Rectal smooth muscle tissue (tissue), 1 donor: Measurements from ENCODE around the gene NAT10.

Experiments used
- H3K27ac ChIP-seq: one replicate; pipeline ENCODE4 v1.7.0; 2013; ENCODE audit warnings: low read depth, low read length, inconsistent platforms
- H3K27me3 ChIP-seq: one replicate; pipeline ENCODE4 v1.7.0; 2013; ENCODE audit warnings: low read length; ENCODE audit not compliant: control insufficient read depth, insufficient read depth
- H3K36me3 ChIP-seq: one replicate; pipeline ENCODE4 v1.7.0; 2013; ENCODE audit warnings: low read length; ENCODE audit not compliant: control insufficient read depth, insufficient read depth
- H3K4me1 ChIP-seq: one replicate; pipeline ENCODE4 v1.7.0; 2013; ENCODE audit warnings: low read length; ENCODE audit not compliant: control insufficient read depth, insufficient read depth
- H3K4me3 ChIP-seq: one replicate; pipeline ENCODE4 v1.7.0; 2013; ENCODE audit warnings: low read length
- H3K9ac ChIP-seq: one replicate; pipeline ENCODE4 v1.7.0; 2013; ENCODE audit warnings: low read length

Gene NAT10

DNA sequence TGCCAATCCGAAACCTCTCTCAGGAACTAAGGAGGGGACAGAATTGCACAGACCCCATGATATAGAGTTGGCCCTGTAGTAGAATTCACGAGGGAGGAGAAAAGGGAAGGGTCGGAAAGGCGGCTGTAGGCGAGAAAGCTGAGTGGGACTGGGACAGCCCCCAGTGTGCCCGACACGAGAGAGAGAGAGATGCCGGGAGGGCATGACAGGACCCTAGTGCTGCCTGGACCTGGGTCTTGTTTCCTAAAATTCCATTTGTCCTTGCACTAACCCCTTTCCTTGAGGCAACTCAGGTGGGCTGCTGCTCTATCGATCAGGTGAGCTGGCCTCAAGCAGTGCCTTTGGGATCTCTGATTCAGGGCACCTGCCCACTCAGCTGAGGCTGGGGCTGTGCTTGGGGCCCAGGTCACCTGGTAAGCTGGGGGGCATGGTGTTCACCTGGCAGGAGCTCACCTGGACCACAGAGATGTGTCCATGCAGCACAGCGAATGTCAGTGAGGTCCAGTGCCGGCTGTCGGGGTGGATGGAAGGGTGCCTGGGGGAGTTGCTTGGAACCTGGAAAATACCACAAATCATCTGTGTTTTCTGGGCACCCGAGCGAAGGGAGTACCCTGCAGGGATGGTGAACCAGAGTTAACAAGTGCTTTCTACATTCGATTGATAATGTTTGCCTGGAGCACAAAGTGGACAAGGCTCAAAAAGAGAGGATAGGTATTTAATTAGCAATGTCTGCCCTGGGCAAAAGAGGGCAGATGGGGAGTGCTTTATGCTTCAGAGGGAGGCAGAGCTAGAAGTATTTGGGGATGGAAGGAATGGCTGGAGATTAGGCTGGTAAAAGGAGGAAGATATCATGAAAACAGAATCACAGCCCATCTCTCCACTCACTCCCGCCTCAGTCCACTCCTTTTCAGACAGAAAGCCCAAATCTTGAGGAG lies 61.6 kb downstream of the NAT10 start:
- Histone ChIP-seq H3K4me3 (no peak overlapping the region), H3K9ac (no peak overlapping the region), H3K27me3 (no peaks in the 10 kb centered on the region), H3K36me3 (no peaks in the 10 kb centered on the region), H3K4me1 (no peaks in the 10 kb centered on the region), H3K27ac (no peak overlapping the region)

DNA sequence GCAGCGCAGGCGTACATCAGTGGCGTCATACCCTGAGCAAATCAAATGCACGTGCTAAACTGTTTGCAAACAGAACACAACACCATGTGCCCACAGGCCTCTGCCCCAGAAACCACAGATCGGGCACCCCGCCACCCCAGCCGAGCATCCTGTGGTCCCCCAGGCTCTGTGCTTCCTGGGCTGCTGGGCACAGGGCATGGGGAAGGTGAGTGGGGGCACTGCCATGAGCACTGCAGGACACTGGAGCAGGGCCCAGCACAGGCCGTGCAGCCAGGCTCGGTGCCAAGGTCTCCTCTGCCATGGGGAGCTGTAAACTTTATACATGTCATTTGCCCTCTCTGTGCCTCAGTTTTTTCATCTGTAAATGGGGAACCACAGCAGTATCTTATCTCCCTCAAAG lies 62.5 kb downstream of the NAT10 start:
- no peak overlapping the region for H3K4me3 ChIP-seq
- no peak overlapping the region for H3K9ac ChIP-seq
- H3K27me3 ChIP-seq: no peaks in the 10 kb centered on the region
- no peak overlapping the region for H3K27ac ChIP-seq
- H3K36me3 ChIP-seq: no peaks in the 10 kb centered on the region
- H3K4me1 ChIP-seq: no peaks in the 10 kb centered on the region

DNA sequence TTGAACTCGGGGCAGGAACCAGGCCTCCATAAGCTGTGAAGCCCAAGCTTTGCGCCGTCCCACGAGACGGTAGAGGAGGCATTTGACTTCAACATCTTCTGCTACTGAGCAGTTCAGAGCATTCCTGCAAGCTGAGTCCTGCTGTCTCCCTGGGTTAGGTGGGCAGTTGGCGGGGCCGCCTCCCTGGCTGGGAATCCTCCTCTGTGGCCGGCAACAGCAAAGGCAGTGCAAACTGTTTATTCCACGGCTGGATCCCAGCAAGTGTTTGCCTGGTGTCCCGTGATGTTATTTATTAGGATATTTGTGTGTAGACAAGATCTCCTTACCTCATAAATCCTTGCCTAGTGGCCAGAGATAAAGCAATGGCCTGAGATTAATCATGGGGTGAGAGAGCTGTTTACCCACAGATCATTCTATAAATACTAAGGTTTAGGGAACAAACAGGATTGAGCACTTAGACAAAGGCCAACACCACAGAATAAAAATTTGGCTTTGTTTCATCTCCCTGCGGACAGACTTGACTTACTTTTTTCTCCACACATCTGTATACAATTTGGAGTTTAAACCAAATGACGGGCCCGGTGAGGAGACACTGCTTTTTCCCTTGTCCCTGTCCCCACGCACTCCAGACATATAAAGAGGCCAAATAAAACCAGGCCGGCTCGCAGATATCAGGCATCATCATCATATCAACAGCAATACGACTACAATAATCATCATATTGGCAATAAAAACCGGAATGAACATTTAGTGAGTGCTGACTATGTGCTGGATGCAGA lies 63.4 kb downstream of the NAT10 start:
- Histone ChIP-seq H3K27ac (no peak overlapping the region), H3K9ac (no peak overlapping the region), H3K4me3 (no peak overlapping the region), H3K4me1 (no peaks in the 10 kb centered on the region), H3K36me3 (no peaks in the 10 kb centered on the region), H3K27me3 (no peaks in the 10 kb centered on the region)

DNA sequence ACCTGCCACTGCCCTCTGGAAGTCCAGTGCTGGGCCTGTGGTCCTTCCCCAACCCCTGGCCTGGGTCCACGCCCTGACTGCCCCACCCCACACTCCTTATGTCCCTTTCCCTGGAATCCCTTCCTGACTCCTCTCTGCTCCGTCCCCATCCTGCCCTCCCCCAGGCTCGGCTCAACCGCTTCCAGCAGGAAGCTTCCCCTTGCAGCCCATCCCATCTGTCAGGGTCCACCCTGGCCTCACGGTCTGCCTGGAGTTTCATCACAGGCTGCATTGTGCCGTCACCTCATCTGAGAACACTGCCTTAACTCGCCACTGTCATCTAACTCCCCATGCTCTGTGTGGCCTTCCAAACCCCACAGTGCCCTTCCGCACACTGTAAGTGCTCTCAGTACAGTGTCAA lies 64.3 kb downstream of the NAT10 start:
- Histone ChIP-seq H3K27me3 (no peaks in the 10 kb centered on the region), H3K9ac (no peak overlapping the region), H3K36me3 (no peaks in the 10 kb centered on the region), H3K27ac (no peak overlapping the region), H3K4me1 (no peaks in the 10 kb centered on the region), H3K4me3 (no peak overlapping the region)

- Histone ChIP-seq H3K4me3 (no peak overlapping the region), H3K27me3 (no peaks in the 10 kb centered on the region), H3K27ac (no peak overlapping the region), H3K36me3 (no peaks in the 10 kb centered on the region), H3K9ac (no peak overlapping the region), H3K4me1 (no peaks in the 10 kb centered on the region)
Measured at GRCh38 chr11:34173050-34173449, 67.6 kb downstream of the NAT10 start.

DNA sequence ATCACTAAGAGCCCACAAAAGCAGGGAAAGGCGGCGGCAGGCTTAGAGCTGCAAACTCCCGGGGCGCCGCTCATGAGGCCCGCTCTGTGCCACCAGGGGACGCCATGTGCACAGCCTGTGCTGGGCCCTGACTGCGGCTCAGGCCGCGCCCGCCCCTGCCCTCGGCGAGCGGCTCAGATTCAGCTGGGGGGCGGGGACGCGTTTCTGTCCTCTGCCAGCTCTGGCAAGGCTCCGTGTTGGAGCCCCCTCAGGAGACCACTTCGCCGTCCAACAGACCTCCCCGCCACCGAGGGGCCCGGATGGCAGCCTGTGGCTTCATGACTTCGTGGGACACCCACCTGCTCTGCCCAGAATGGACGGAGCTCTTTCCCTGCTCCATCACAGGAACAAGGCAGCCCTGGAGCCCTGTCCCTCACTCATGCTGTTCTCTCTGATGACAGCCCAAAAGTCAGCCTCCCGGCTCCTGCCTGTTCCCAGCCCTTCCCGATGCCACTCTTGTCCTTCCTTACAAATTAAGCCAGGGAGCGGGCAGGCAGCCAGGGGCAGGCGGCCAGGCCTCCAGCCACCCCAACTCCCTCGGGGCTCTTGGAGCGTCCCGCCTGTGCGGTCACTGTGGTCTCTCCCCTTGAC lies 69.1 kb downstream of the NAT10 start:
- Histone ChIP-seq H3K4me3 (no peak overlapping the region), H3K27ac (no peak overlapping the region), H3K9ac (no peak overlapping the region), H3K36me3 (no peaks in the 10 kb centered on the region), H3K27me3 (no peaks in the 10 kb centered on the region), H3K4me1 (no peaks in the 10 kb centered on the region)

- Histone ChIP-seq H3K4me1 (no peaks in the 10 kb centered on the region), H3K9ac (no peak overlapping the region), H3K4me3 (no peak overlapping the region), H3K27ac (no peak overlapping the region), H3K36me3 (no peaks in the 10 kb centered on the region), H3K27me3 (no peaks in the 10 kb centered on the region)
Measured at GRCh38 chr11:34175284-34176019, 70.0 kb downstream of the NAT10 start.

DNA sequence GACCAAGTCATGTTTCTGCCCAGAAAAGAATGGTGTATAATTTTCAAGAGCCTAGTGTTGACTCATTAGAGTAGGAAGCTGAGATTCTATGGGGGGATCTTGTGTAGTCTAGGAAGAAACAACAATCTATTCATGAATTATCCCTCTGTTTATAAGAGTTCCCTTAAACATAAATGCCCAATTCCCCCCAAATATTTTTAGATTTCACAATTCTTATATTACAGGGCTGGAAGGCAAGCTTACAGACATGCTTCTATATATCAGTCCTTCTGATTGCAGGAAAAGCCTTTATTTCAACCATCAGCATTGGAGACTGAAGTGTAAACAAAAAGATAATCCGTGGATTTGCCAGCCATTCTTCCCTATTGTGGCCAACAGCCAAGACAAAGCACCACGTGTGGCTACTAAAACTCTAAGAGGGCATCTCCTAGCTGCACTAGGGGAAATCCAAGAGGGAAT lies 71.4 kb downstream of the NAT10 start:
- Histone ChIP-seq H3K4me1 (no peaks in the 10 kb centered on the region), H3K27ac (no peak overlapping the region), H3K4me3 (no peak overlapping the region), H3K27me3 (no peaks in the 10 kb centered on the region), H3K9ac (no peak overlapping the region), H3K36me3 (no peaks in the 10 kb centered on the region)

DNA sequence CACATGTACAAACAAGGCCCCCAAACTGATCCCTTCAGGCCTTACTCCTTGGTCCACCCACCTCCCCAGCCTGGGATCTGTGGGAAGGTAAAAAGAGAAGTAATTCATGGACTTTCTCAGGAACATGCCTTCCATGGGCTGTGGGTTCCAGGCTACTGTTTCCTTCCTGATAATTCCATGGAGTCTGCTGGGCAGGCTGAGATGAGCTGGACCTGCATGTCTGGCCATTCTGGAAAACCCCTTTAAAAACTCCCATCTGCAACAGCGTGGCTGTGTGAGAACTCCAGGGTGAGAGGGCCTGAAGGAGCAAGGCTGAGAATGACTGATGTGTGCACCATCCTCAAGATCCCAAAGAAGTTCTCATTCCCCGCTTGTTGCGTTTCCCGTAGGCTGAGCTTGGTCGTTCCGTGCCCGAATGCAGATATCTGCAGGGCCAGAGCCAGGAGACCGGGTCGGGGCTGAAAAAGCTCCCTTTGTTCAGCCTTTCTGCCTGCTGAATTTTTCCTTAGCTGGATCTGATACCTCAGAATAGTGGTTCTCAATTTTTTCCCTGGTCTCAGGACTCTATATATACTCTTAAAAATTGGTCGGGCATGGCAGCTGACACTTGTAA lies 72.9 kb downstream of the NAT10 start:
- no peak overlapping the region for H3K9ac ChIP-seq
- no peaks in the 10 kb centered on the region for H3K36me3 ChIP-seq
- no peaks in the 10 kb centered on the region for H3K4me1 ChIP-seq
- H3K27me3 ChIP-seq: no peaks in the 10 kb centered on the region
- H3K27ac ChIP-seq: no peak overlapping the region
- no peak overlapping the region for H3K4me3 ChIP-seq

DNA sequence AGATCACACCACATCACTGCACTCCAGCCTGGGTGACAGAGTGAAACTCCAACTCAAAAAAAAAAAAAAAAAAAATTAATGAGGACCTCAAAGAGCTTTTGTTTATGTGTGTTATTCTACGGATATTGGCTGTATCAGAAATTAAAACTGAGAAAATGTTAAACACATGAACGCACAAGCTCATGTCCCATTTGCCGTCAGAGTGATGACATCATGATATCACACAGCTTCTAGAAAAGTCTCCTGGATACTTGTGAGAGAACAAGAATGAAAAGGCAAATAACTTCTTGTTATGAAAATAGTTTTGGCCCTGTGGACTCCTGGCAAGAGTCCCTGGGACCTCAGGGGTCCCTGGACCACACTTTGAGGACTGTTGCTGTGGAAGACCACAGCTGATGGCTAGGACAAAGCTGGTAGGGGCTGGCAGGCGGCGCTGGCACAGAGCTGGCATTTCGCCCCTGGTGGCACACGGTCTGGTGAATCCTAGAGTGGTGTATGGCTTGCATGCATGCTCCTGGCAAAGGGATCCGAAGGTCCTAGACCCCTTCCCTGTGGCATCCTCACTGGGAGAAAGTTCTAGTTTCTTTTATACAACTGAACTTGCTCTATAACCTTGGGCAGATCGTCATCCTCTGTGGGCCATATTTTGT lies 73.7 kb downstream of the NAT10 start:
- Histone ChIP-seq H3K27me3 (no peaks in the 10 kb centered on the region), H3K4me3 (no peak overlapping the region), H3K27ac (no peak overlapping the region), H3K36me3 (no peaks in the 10 kb centered on the region), H3K4me1 (no peaks in the 10 kb centered on the region), H3K9ac (no peak overlapping the region)

DNA sequence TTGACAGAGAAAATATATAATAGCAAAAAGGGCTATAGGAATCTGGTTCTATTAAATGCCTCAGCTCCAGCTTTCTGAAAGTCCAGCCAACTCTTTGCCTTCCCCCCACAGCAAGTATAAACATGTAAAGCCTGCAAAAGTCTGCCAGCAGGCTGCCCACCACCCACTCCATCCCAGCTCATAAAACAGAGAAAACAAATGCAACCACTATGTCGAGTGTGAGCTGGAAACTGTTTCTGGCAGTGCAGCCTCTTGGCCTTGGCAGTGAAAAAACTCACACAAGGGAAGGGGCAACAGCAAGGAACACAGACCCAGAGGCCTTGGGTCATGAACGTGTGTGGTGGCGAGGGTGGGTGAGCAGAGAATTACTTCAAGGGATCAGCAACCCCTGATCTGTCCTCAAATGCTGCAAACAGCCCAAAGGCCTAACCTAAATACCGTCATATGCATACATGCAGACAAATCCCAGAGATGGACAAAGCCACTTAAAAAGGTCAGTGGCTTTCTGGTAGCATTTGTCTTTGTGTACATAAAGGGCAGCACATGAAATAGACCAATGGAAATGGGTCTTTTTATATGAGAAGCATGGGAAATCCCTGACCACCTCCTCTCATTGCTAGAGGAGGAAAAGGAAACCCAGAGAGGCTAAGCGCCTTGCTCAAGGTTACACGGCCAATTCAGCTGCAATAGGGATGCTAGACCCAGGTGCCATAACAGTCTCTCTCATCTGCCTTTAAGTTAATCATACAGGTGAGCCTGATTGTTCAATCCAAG lies 74.8 kb downstream of the NAT10 start:
- no peak overlapping the region for H3K4me3 ChIP-seq
- no peaks in the 10 kb centered on the region for H3K36me3 ChIP-seq
- no peak overlapping the region for H3K27ac ChIP-seq
- no peak overlapping the region for H3K9ac ChIP-seq
- no peaks in the 10 kb centered on the region for H3K4me1 ChIP-seq
- no peaks in the 10 kb centered on the region for H3K27me3 ChIP-seq
